Suprapubic skin (tissue), 3 donors: Measurements from ENCODE around the gene KMT2C.

Experiments
- CTCF ChIP-seq, 2 donors: fragments of 200-600 bp in 1 of 2; fragments of 450-650 bp in 1 of 2; sonication (generic) in 1 of 2; IDR thresholded peaks; one replicate each; pipeline ENCODE4 v1.5.1; 2016 to 2019; ENCODE audit warnings: antibody characterized with exemption in 2 of 2, mild to moderate bottlenecking in 1 of 2, moderate library complexity in 1 of 2
- POLR2AphosphoS5 ChIP-seq, 3 donors: sonication (generic); formaldehyde crosslinking; IDR thresholded peaks; one replicate each; pipeline ENCODE4 v1.6.1; 2017; ENCODE audit warnings: antibody characterized with exemption in 3 of 3

GRCh38 chr7:152173372-152174070 is 262.3 kb downstream of the KMT2C start:
- TF ChIP-seq CTCF (IDR thresholded peaks at IDR 0.05), result no peak
- no peak for TF ChIP-seq POLR2AphosphoS5 (IDR thresholded peaks at IDR 0.05)
